Activated B cell treated with CpG ODN at 0.5 μM for 24 hours (primary cell): ENCODE measurements around the gene ABHD11. TPM values are rescaled to one million over a fixed set of nuclear protein-coding genes. Genes with fewer than 3 reads are reported as not detected.

Experiments used
- ATAC-seq: fragments of 200-7000 bp; cut with Tn5 transposase; one replicate; pipeline ENCODE4 v1.10.0; 2021; ENCODE audit warnings: low read depth, mild to moderate bottlenecking, moderate library complexity
- CTCF ChIA-PET: fragments of 350-600 bp; sonication (Branson Sonifier 250); formaldehyde crosslinking; loops from one replicate; lab custom pipeline; 2021; ENCODE audit warnings: antibody characterized with exemption; lab: Charles Lee
- POLR2A ChIA-PET: fragments of 350-600 bp; sonication (Branson Sonifier 250); formaldehyde crosslinking; loops from one replicate; lab custom pipeline; 2021; ENCODE audit warnings: antibody characterized with exemption; lab: Charles Lee
- DNase-seq: peaks from one replicate; pipeline ENCODE4 v3.0.0; 2022
- H3K27ac Mint-ChIP-seq: one replicate; pipeline ENCODE4 v1.8.0; 2020; ENCODE audit warnings: mixed read lengths
- H3K27me3 Mint-ChIP-seq: one replicate; pipeline ENCODE4 v1.8.0; 2021; ENCODE audit warnings: mixed read lengths
- H3K36me3 Mint-ChIP-seq: one replicate; pipeline ENCODE4 v1.8.0; 2021; ENCODE audit warnings: low read depth, mixed read lengths
- H3K4me1 Mint-ChIP-seq: one replicate; pipeline ENCODE4 v1.8.0; 2021; ENCODE audit warnings: mixed read lengths
- H3K4me3 Mint-ChIP-seq: one replicate; pipeline ENCODE4 v1.8.0; 2020; ENCODE audit warnings: mild to moderate bottlenecking, mixed read lengths
- H3K9me3 Mint-ChIP-seq: one replicate; pipeline ENCODE4 v1.8.0; 2020; ENCODE audit warnings: mixed read lengths
- intact Hi-C: fragments of 100-400 bp; cut with micrococcal nuclease; formaldehyde crosslinking; loops from one replicate; pipeline ENCODE4 v1.15.1; 2024
- total RNA-seq: library from RNA; stranded (reverse); gene quantifications from 2 replicates; pipeline ENCODE4 v1.2.3, GENCODE V29; 2022
- TF ChIP-seq, protein P1 (sequence below): fragments of 200-600 bp; IDR thresholded peaks from one replicate; pipeline ENCODE4 v1.8.0; 2022; ENCODE audit warnings: antibody characterized with exemption, mild to moderate bottlenecking

ABHD11 gene
- total RNA-seq, 1 donor from 2014 or later = 15.9 TPM

DNA sequence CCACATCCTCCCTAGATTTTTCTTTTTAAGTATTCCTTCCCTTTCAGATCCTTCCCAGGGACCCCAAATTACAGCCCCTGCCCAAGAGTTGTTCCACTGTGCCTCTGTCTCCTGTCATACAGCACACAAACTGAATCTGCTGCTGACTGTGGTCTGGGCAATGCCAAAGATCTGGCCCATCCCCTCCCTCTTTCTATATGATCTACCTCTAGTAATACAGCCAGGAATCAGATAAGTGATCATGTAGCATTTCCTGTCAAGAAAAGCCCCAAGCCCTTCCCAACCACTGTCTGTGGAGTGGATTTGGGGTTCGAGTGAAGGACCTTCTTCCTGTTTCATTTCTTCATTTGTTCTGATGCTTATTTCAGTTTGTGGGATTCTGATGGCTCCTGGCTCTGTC is 25.8 kb downstream of the ABHD11 start:
- POLR2A ChIA-PET = no interaction called here
- H3K9me3 Mint-ChIP-seq = no peaks in the 10 kb centered on the region
- intact Hi-C loops = no loop called here

DNA sequence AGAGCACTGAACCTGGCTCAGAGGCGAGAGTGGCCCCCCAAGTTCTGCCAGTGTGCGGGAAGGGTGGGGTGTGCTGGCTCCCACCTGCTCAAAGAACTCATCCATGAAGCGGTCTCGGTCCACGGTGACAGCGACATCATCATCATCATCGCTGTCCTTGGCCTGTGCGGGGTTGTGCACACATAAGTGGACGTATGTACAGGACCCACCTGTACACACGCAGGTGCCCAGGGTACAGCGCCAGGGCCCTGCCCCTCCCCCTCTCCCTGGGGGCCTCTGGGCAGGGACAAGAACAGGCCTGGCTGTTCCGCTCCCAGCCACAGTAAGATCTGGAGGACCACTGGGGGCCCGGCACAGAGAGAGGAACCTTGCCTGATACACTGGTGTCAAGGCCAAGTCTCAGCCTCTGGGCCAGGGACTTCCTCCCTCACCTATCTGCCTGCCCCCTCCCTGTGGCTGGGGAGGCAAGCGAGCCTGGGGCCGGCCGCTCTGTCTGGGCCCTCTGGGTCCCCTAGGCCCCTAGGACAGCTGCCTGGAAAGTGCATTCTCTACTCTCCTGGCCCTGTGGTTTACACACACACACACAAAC is 29.5 kb downstream of the ABHD11 start:
- POLR2A ChIA-PET = no interaction called here
- no peaks in the 10 kb centered on the region for H3K9me3 Mint-ChIP-seq
- H3K4me1 Mint-ChIP-seq = peaks cover 12% of the 10 kb centered on the region
- DNase-seq (no peak), ATAC-seq (no peak)
- TF ChIP-seq, protein P1, sequence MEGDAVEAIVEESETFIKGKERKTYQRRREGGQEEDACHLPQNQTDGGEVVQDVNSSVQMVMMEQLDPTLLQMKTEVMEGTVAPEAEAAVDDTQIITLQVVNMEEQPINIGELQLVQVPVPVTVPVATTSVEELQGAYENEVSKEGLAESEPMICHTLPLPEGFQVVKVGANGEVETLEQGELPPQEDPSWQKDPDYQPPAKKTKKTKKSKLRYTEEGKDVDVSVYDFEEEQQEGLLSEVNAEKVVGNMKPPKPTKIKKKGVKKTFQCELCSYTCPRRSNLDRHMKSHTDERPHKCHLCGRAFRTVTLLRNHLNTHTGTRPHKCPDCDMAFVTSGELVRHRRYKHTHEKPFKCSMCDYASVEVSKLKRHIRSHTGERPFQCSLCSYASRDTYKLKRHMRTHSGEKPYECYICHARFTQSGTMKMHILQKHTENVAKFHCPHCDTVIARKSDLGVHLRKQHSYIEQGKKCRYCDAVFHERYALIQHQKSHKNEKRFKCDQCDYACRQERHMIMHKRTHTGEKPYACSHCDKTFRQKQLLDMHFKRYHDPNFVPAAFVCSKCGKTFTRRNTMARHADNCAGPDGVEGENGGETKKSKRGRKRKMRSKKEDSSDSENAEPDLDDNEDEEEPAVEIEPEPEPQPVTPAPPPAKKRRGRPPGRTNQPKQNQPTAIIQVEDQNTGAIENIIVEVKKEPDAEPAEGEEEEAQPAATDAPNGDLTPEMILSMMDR = no peak
- peaks cover 14% of the 10 kb centered on the region for H3K27me3 Mint-ChIP-seq
- no peak overlapping the region for H3K4me3 Mint-ChIP-seq
- no peaks in the 10 kb centered on the region for H3K36me3 Mint-ChIP-seq
- intact Hi-C loops = no loop called here
- CTCF ChIA-PET = no interaction called here
- no peak overlapping the region for H3K27ac Mint-ChIP-seq

More for the DNA sequence above, 25.8 kb downstream of the ABHD11 start:
- Mint-ChIP-seq H3K27ac (no peak overlapping the region), H3K36me3 (no peaks in the 10 kb centered on the region), H3K27me3 (peaks cover 32% of the 10 kb centered on the region), H3K4me1 (peaks cover 5% of the 10 kb centered on the region), H3K4me3 (no peak overlapping the region)
- TF ChIP-seq, protein P1 = no peak
- CTCF ChIA-PET = interaction anchor here (0.7 kb wide), 1 partner anchor 106 kb away, joined by 3 read pairs; no protein-coding TSS in a partner anchor
- ATAC-seq (no peak), DNase-seq (no peak)

DNA sequence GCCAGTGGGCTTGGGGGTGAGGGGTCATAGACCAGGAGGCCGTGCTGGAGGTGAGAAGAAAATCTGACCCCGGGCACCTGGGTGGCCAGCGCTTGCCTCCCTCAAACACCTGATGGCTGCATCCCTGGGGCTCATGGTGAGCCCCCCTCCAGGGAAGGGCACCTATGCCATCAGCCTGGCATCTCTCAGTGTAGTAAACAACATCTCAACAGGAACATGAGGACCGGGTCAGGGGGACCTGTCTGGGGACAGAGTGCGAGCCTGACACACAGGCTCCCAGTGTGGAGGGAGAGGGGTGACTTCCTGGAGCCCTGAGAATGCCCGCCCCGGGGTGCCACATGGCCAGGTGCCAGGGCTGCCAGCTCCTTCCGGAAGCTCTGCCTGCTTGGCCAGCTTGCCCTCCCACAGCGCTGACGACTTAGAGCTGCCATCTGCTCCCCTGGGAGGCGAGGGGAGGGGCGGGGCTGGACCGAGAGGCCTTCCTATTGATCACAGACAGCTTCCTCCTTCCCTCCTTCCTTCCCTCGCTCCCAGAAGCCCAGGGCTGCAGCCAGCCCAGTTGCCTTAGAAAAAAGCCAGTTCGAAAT is 31.5 kb downstream of the ABHD11 start:
- Mint-ChIP-seq H3K4me1 (peaks cover 16% of the 10 kb centered on the region), H3K27ac (no peak overlapping the region), H3K4me3 (peak overlapping the region; percentile 44), H3K27me3 (peaks cover 9% of the 10 kb centered on the region), H3K36me3 (no peaks in the 10 kb centered on the region), H3K9me3 (no peaks in the 10 kb centered on the region)
- DNase-seq (peak; percentile 56), ATAC-seq (peak; percentile 76)
- TF ChIP-seq, protein P1 = no peak
- ChIA-PET POLR2A (interaction anchor here (0.7 kb wide), 1 partner anchor 32 kb away, joined by 3 read pairs; no protein-coding TSS in a partner anchor), CTCF (interaction anchor here (1.1 kb wide), 1 partner anchor 9 kb away, joined by 3 read pairs; no protein-coding TSS in a partner anchor)
- intact Hi-C loops = loop anchor here (1.0 kb wide), 1 partner anchor 11 kb away; no protein-coding TSS in a partner anchor

DNA sequence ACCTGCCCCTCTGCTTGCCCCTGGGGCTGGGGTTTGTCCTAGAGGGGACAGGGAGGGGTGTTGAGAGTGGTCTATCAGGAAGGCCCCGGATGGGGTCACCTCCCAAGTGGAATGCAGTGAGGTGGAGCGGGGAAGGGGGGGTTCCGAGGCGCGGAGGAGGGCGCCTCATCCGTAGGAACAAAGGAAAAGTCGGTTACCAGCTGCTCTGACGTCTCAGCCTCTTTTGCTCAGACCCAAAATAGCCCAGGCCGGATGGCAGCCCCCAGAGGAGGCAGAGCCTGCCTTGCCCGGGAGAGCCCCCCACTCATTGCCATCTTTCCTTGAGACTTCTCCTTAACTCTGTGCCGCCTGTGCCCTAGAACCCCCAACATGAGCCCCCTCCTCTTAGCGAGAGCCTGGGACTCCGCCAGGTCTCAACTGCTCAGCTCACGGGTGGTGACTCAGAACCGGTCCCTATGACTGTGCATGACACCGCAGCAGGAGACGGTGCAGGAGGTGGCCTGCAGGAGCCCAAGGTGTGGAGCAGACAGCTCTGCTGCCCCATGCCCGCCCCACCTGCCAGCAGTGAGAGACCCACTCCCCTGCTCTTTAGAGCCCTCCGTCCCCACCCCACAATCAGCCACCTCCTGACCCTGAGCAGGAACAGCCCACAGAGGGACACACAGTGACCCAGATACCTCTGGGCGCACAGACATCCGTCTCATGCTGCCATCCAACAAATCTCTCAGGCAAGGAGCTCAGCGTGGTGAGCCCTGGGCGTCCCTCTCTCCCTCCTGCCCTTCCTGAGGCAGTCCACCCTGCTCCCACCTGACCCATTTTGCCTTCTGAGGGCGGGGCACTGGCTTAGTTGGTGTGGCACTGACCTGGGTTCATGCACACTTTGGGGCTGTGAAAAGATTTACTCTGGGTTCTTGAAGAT is 32.2 kb downstream of the ABHD11 start:
- Mint-ChIP-seq H3K9me3 (no peaks in the 10 kb centered on the region), H3K4me3 (peak overlapping the region; percentile 44), H3K27ac (no peak overlapping the region), H3K27me3 (peaks cover 8% of the 10 kb centered on the region), H3K36me3 (no peaks in the 10 kb centered on the region), H3K4me1 (peaks cover 16% of the 10 kb centered on the region)
- intact Hi-C loops = loop anchor here (1.0 kb wide), 1 partner anchor 12 kb away; no protein-coding TSS in a partner anchor
- ATAC-seq (no peak), DNase-seq (no peak)
- CTCF ChIA-PET = interaction anchor here (1.1 to 1.2 kb wide), 2 partner anchors 8 to 100 kb away, joined by 3 read pairs; no protein-coding TSS in a partner anchor
- POLR2A ChIA-PET = interaction anchor here (0.6 kb wide), 1 partner anchor 29 kb away, joined by 5 read pairs; no protein-coding TSS in a partner anchor
- TF ChIP-seq, protein P1 = no peak
